GM18519 (cell line): ENCODE results near the gene CTNNBIP1.

Source experiments
- ATAC-seq: cut with Tn5 transposase; IDR thresholded peaks from one replicate; pipeline ENCODE4 v1.9.1; 2021; ENCODE audit warnings: mild to moderate bottlenecking, moderate library complexity; ENCODE audit not compliant: unreplicated experiment, low FRiP score

CTNNBIP1 gene

DNA sequence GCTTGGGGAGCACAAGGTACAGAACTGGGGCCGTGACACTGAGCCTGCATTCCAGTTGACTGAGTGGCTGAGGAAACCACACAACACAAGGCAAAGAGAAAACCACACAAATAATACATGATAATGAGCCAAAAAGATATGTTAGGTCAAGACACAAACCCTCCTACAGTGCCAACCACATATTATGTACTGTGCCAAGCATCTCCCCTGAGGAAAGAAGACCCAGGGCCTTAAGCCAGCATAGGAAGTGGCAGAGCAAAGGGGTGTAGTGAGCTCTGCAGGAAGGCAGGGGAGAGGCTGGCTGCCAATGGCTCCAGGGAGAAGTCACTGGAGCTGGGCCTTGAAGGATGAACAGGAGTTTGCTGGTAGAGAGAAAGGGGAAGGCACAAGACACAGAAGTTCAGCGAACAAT, 28.2 kb downstream of the CTNNBIP1 start:
- ATAC-seq = no peak

DNA sequence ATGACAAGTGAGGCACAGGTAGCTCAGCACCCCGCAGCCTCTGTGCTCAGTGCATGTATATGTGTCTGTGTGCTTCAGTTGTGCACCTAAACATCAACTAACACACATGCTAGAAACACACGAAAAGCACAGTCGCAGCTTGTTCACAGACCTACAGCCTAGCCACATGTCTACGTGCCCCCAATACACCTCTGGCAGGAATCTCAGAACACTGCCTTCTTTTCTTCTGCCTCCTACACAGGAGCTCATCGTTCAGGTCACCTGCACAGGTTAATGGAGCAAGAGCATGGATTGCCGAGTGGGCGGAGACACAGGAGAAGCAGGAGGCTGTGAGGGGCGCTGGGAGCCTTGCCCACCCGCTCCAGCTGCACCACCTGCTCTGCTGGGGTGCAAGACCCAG, 31.7 kb downstream of the CTNNBIP1 start:
- no peak for ATAC-seq

DNA sequence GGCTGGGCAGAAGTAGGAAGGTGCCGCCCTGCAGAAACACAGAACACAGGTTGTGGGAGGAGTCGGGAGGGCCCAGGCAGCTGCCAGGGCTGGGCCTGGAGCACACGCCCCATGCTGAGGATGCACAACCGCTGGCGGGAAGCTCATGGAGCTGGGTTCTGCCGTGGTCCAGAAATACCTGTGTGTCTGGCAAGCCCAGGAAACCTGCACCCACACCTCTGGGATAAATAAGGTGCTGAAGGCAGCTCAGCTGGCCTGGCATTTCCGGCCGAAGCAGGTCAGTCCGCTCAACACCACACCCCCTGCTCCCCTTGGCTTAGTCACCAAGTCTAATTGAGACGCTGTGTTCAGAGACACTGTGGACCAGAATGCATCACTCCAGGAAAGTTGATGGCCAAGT, 32.1 kb downstream of the CTNNBIP1 start:
- ATAC-seq = no peak

DNA sequence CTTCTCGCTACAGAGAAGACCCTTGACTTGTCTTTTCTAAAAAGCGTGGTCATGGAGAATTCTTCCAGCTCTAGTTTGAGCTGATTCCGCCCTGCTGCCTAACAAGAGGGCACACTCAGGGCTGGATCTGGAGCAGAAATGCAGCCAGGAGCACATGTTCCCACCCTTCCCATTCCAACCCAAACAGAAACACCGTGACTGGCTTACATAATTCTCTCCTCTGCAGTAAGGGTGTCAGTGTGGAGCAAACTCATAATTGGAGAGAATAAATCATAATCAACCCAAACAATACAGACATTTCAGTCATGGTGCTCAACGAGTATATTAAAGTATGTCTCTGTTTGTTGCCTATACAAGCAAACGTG, 34.5 kb downstream of the CTNNBIP1 start:
- ATAC-seq = no peak

DNA sequence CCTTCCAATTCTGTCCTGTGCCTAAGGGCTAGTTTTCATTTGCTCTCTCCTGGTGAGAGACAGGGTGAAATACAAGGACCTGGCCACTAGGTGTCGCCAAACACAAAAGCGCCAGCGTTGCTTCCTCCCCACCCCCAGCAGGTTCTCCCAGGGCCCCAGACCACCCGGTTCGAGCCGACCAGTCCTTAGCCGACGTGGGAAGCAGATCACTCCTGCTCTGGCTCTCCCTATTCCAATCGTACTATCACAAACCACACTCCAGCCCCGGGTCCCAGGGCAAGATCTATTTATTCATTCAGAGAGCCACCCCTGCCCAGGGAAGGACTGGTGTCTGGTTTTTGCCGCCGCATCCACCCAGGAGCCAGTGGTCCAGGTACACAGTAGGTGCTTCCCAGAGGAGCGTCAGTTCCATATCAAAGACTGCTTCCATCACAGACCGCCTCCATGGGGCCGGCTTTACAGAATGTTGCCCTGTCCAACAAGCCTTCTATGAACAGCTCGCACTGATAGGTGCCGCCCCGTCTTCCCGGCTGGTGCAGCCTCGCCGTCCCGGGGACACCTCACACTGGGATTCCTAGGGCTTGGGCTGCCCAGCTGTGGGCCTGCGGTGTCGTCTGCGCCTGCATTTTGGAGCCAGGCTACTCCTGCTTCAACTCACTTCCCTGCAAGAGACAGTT, 35.0 kb downstream of the CTNNBIP1 start:
- ATAC-seq = no peak

DNA sequence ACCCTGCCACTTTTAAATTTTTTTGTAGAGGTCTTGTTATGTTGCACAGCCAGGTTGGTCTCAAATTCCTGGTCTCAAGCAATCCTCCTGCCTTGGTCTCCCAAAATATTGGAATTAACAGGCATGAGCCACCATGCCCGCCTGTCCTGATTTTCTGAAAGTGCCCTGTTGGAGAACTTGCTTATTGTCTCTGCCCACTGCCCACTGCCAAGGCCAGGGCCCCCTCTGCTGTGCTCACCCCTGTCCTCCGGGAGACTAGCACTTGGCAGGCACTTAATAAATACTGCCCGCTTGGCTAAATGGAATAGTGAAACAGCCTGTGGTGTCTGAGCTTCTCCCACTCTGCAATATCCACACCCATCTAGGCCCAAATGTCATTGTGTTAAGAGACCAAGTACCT, 35.7 kb downstream of the CTNNBIP1 start:
- ATAC-seq = no peak

DNA sequence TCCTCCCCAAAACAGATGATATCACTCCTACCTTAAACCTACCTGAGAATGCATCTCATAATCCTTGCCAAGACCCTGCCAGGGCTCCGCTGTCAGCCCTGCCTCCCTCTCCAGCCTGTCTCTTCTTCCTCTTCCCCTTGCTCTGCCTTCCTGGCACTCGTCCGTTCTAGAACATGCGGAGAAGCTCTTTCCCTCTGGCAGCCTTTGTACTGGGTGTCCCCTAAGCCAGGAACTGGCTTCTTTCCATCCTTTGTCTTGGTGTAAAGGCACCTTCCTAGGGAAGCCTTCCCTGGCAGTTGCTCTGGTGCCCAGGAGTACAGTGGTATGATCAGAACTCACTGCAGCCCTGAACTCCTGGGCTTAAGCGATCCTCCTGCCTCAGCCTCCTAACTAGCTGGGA, 36.1 kb downstream of the CTNNBIP1 start:
- ATAC-seq = no peak

DNA sequence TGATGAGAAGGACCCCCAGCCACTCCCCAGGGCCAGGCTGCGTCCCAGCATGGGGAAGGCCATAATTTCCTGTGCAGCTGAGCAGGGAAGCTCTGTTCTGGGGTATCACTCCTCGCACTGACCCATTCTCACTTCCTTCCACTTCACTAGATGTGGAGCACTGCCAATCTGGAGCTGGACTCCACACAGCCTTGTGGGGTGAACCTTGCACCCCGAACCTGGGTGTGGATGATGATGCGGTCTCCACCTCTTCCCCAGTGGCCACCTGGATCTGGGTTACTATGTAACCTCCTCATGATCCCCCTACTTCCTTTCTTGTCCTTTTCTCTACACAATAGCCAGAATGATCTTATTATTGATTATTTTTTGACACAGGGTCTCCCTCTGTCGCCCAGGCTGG, 36.7 kb downstream of the CTNNBIP1 start:
- no peak for ATAC-seq

DNA sequence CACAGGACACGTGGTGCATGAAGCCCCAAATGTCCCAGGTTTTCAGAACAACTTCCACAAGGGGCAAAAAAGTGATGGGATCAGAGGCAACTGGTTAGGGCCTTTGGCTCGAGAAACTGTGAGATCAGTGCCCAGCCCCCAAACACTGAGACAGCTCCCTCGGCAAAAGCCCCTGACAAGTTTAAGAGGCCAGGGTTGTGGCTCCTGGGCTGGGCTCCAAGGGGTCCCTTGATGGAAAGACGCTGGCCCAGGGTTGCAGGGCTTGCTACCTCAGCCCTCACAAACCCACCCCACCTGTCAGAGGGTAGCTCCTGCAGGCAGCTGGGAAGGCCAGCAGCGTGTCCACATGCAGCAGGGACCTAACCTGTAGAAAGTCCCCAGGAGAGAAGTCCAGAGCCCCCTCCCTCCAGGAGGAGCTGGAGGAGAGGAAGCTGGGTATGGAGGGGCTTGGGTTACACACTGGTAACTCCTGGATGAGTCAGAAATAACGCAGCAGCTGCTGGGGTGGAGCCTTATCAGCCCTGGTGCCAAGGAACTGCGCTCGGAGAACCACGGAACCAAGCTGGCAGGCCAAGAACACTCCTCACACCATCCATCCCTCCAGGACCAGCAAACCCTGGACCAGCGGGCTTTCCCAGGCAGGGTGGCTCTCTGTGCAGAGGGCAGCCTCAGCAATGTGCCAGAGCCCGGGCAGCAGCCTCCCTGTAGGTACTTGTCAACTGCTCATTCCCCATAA, 37.5 kb downstream of the CTNNBIP1 start:
- no peak for ATAC-seq

DNA sequence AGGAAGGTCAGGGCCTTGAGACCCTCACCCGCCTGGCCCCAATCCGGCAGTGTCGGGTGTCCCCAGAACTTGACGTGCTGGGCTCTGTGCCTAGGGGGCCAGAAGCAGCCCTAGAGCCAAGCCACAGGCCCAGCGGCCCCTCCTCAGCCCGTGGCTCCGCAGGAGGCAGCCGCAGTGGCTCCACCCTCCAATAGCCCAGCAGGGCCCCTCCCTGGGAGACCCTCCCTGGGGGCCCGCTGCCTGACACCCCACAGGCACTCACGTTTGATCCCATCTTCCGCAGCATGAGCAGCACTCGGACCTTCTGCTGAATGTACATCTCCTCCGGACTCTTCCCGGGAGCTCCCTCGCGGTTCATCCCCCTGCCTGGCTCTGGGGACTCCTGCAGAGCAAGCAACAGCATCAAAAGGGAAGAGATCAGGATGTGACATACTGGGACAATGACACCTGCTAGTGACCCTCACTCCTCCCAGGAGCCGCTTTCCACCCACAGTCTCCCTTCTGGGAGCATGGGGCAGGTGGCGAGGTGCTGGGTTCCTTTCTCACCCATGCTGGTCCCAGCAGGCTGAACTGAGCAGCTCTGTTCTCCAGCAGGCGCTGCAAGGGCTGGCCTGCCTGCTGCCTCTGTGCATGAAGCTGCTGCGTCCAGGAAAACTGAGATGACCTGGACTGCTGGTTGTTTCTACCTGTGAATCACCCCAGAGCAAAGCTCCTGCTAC, 38.2 kb downstream of the CTNNBIP1 start:
- no peak for ATAC-seq

DNA sequence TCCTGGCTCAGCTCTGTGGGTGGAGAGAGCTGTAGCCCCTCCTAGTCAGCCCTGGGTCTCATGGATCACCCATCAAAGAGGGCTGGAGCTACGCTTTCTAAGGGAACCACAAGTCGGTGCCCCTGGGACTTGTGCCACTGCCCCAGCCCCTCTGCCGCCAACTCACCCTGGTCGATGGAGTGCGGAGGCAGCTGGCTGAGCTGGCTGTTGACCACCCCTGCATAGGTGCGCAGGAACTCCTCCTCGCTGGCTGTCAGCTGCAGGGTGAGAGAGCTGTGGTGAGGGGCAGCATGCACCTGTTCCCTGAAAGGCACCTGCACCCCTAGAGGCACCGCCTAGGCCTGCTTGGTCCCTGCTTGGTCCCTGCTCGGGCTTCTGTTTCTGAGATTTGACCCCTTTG, 39.0 kb downstream of the CTNNBIP1 start:
- ATAC-seq = no peak

DNA sequence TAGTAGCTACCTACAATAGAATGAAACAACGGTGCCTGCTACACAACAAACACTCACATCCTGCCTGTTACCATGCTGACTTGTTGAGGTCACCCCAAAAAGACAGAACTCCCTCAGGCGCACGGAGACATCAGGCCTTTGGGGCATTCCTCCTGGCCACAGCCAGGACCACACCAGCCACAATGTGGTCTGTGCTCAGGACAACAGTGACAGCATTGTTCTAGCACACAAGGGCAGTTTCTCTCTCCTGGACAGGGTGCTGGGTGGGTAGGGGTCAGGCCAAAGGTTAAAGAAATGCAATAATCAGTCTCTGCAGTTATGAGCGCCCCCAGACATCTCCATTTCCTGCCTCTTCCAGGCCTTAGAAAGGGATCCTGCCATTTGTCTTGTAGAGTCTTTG, 39.5 kb downstream of the CTNNBIP1 start:
- no peak for ATAC-seq

DNA sequence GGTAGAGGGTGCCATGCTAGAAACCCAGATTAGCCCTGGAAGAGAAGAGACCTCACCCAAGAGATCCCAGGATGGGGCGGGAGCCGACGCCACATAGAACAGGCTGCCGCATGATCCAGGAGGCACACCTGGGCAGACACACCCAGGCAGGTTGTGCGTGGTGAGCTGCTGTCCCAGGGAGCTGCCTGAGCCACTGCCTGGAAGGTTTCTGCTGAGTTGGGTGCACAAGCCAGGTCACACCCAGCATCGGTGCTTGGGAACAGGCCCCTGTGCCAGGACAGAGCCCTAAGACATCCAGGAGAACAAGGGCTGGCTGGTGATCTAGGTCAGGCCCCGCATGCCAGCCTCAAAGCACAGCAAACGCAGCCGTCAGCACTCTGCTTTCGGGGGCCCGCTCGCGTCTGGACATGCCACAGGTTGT, 40.2 kb downstream of the CTNNBIP1 start:
- no peak for ATAC-seq

DNA sequence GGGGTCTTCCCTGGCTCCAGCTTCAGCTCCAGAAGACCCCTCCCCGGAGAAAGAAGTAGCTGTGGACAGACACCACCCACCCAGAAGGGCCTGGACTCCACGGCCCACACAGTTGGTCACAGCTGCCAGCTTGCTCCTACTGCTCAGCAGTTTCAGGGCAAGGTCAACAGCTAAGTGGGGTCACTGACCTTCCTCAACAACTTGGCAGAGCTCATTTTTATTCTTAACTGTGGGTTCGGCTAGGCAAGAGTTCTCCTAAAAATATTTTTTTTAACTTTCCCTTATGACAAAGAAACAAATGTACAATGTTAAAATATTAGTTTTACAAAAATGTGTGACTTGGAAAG, 41.9 kb downstream of the CTNNBIP1 start:
- no peak for ATAC-seq

DNA sequence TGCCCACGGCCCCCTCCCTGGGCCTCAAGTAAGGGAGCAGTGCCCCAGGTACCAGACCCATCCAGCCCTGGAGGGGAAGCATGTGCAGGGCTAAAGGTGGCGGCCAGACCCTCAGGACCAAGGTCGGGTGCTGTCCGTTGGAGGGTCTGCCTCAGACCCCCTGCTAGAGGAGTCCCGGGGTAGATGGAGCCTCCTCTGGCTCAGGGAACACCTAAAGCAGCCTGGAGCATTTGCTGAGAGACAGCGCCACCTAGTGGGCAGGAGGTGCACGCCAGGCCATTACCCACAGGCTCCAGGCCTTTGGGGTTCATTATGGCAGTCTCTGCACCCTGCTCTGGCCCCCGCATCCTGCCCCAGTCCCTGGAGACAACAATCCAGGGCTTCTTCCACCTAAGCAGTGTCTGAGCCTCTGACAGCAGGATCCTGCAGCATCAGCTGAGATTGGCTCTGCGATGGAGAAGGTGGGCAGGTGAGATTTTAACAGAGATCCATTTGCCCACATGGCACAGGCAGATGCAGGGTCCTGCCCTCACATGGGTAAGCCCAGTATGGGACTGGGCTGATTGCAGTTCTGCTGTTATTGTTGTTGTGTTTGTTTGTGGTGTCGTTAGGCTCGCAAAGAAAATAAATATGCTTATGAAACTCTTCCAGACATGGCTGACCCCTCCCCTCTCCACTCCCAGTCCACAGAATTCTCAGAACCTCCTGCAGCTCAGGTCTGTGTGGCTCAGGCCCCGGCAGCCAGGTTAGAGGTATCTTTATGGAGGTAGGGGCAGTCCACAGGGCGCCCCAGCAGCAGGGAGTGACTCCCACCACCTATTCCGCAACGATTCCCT, 42.4 kb downstream of the CTNNBIP1 start:
- ATAC-seq = no peak

DNA sequence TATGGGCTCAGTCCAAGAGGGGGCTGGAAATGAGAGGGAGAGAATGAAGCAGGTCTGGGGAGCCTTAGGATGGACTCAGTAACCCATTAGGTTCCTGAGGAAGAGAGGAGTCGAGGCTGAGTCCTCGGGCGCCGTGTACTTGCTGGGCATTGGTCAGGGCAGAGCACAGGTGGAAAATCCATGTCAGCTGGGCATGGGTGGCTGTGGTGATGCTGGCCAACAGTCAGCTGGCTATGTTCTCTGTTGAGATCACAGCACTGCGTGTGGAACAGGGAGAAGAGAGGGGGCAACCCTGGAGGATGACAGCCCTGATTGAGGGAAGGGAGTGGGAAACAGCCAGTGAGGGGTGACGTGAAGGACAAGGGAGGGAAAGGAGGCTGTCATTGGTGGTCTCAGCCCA, 43.2 kb downstream of the CTNNBIP1 start:
- no peak for ATAC-seq

DNA sequence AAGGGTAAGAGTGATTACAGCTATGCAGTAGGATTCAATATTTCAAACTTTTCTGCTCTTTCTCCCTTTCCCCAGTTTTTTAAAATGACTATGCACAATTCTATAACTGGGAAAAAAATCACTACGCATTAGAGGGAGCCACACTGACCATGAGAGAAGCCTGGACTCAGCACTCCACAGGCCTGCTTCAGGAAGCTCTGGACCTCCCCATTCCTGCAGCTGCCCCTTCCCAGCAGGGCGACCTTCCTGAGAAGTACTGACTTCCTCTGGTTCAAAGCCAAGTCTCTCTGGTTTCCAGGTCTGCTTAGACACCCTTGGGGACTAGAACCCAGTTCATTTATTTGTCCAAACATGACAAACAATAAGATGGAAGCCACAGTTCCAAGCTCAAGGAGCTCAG, 44.3 kb downstream of the CTNNBIP1 start:
- ATAC-seq = no peak

DNA sequence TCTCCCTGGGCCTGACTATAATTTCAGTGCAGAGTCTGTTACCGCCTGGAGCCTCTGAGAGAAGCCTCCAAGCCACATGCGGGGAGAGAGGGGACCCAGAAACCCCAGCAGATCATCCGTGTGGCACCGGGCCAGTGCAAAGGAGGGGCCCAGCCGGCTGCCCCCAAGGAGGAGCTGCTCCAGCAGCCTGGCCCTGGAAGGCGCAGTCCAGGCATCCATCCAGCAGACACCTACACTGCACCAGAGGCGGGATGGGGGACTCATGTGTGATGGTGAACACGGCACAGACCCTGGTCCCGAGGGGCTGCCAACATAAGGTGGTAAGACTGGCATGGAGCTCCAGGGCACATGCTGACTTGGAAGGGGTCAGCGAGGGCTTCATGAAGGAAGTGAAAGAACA, 46.7 kb downstream of the CTNNBIP1 start:
- ATAC-seq = no peak

DNA sequence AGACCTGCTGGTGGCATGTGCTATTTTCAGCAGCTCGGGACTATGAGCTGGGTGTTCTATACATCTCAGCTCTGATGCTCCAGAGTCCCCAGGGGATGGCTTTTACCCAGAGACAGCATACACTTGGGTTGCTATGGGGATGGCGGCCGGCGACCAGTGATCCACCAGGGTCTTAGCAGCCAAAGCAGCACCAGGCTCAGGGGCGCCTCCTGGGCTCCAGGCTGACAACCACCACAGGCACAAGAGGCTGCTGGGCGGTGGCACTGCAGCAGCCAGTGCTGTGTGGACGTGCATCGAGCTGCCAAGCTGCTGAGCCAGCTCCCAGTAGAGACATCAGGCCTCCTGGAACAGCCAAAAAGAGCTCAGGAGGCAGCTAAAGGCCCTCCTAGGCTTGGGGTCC, 48.7 kb downstream of the CTNNBIP1 start:
- ATAC-seq = no peak

DNA sequence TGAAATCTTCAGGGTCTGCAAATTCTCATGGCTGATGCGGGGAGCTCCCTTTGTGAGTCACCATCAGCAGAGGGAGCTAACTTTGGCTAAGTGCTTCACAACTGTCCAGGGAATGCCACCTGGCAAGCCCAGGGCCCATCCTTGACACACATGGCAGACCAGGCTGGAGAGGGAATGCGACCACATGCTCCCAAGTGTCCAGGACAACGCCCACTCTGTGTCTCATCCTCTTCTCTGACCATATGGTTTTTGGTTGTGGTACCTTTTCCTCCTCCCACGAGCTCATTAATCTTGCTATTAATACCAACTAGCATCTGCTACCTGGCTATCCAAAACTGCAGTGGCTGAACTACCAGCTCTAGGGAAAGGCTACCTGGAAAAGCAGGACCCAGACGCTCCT, 49.2 kb downstream of the CTNNBIP1 start:
- ATAC-seq = no peak
